AG08395 (cell line): ENCODE data around the gene ALDH5A1.

Experiments used
- DNase-seq: peaks from one replicate; pipeline ENCODE4 v3.0.0; 2012; ENCODE audit warnings: mixed read lengths, low spot score

The ALDH5A1 gene

DNA sequence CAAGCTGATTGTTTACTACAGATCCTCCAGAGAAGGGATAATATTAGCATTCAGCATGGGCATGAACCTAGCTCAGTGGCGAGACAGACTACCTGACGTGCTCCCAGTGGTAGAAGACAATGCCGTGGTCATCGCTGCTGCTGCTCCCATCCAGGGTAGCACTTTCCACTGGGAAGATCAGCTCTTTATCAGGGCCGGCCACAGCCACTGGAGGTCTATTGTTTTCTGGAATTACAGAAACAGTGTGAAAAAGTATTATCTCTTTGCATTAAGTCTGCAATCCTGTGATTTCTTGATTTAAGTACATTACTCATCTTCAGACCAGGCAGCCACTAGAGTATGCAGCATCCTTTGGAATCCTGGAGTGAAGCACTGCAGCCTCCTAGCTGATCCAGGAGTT is 75.0 kb downstream of the ALDH5A1 start:
- no peak for DNase-seq

GRCh38 chr6:24571361-24571760 is 76.6 kb downstream of the ALDH5A1 start:
- DNase-seq, result no peak

- DNase-seq, result no peak
Observed at GRCh38 chr6:24574809-24575208, 80.0 kb downstream of the ALDH5A1 start.

DNA sequence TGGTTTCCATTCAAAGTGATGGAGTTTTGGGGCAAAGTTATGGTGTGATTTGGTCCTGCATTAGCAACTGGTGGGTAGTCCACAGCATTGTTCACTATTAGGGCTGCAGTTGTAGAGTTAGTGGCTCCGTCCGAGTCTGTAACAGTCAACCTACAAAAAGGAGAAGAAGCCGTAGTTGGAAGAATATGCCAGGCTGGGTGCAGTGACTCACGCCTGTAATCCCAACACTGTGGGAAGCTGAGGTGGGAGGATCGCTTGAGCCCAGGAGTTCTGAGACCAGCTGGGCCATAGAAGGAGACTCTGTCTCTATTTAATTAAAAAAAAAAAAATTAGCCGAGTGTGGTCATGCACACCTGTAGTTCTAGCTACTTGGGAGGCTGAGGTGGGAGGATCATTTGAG is 81.7 kb downstream of the ALDH5A1 start:
- no peak for DNase-seq

GRCh38 chr6:24581084-24581669 is 86.4 kb downstream of the ALDH5A1 start:
- peak; percentile 59 for DNase-seq

GRCh38 chr6:24583463-24584381 is 89.0 kb downstream of the ALDH5A1 start:
- DNase-seq, result peak; percentile 68

DNA sequence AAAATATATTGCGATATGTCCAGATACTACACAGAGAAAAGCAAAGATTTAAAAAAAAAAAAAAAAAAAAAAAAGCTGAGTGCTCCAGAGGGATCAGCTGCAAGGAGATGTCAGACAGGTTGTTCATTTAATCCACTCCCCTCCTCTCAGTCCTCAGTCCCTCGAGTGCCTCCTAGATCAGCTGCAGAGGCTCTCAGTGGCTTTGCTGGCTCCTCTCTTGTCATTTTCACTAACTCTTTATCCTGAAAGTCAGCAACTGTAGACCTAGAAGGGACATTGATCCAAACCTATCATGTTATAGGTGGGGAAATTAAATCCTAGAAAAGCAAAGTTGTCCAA is 89.6 kb downstream of the ALDH5A1 start:
- no peak for DNase-seq
